ENCODE measurements around the gene HOXB2.

DNA sequence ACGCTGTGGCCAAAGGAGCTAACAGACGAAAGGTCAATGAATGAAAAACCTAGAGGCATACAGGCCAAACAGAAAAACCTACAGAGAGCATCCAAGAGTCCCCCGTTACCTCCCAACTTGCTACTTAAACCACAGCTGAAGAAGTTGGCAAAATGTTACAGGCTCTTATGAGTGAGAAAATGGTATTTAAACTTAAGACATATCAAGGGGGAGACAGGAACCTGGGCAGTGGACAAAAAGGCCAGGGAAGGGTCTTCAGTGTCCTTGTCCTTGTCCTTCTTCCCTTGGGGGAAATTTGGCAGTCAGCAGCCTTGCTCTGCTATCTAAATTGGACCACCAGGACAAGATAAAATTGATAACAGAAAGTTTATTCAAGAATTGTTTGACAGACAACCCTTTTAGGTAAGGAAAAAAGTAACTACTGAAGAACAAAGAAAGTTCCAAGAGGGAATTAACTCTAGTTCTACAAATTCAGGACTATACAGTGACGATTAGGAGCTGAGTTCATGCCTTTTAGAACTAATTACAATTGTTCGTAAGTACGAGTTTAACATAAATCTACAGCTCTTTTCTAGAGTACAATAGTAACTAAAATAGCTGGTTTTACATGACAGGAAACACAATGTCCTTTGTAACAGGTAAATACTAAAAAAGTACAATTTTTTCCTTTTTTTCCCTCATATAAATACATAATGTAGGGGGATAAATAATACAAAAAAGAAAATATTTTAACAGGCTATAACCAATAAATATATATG is 3.8 kb upstream of the HOXB2 start:
- TF ChIP-seq CTCF (IDR thresholded peaks at IDR 0.05): no peak
- TF ChIP-seq CBFB (CRISPR knock-in tag; IDR thresholded peaks at IDR 0.05; ENCODE audit: low read depth): no peak
- TF ChIP-seq ZNF232 (CRISPR knock-in tag; IDR thresholded peaks at IDR 0.05): no peak
- TF ChIP-seq, protein P1, sequence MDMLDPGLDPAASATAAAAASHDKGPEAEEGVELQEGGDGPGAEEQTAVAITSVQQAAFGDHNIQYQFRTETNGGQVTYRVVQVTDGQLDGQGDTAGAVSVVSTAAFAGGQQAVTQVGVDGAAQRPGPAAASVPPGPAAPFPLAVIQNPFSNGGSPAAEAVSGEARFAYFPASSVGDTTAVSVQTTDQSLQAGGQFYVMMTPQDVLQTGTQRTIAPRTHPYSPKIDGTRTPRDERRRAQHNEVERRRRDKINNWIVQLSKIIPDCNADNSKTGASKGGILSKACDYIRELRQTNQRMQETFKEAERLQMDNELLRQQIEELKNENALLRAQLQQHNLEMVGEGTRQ (CRISPR knock-in tag; IDR thresholded peaks at IDR 0.05): no peak
- no peak for TF ChIP-seq CREM (CRISPR knock-in tag; IDR thresholded peaks at IDR 0.05)
- TF ChIP-seq JUN (CRISPR knock-in tag; IDR thresholded peaks at IDR 0.05): no peak
- TF ChIP-seq MAX (CRISPR knock-in tag; IDR thresholded peaks at IDR 0.05): no peak
- no peak for TF ChIP-seq OVOL2 (CRISPR knock-in tag; IDR thresholded peaks at IDR 0.05; ENCODE audit: borderline replicate concordance)
- TF ChIP-seq ETV6 (CRISPR knock-in tag; IDR thresholded peaks at IDR 0.05): no peak
- TF ChIP-seq SMAD3 (CRISPR knock-in tag; IDR thresholded peaks at IDR 0.05; ENCODE audit: borderline replicate concordance): no peak
- TF ChIP-seq, protein P2, sequence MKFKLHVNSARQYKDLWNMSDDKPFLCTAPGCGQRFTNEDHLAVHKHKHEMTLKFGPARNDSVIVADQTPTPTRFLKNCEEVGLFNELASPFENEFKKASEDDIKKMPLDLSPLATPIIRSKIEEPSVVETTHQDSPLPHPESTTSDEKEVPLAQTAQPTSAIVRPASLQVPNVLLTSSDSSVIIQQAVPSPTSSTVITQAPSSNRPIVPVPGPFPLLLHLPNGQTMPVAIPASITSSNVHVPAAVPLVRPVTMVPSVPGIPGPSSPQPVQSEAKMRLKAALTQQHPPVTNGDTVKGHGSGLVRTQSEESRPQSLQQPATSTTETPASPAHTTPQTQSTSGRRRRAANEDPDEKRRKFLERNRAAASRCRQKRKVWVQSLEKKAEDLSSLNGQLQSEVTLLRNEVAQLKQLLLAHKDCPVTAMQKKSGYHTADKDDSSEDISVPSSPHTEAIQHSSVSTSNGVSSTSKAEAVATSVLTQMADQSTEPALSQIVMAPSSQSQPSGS (CRISPR knock-in tag; IDR thresholded peaks at IDR 0.05; ENCODE audit: borderline replicate concordance, low read depth): no peak
- TF ChIP-seq, protein P3, sequence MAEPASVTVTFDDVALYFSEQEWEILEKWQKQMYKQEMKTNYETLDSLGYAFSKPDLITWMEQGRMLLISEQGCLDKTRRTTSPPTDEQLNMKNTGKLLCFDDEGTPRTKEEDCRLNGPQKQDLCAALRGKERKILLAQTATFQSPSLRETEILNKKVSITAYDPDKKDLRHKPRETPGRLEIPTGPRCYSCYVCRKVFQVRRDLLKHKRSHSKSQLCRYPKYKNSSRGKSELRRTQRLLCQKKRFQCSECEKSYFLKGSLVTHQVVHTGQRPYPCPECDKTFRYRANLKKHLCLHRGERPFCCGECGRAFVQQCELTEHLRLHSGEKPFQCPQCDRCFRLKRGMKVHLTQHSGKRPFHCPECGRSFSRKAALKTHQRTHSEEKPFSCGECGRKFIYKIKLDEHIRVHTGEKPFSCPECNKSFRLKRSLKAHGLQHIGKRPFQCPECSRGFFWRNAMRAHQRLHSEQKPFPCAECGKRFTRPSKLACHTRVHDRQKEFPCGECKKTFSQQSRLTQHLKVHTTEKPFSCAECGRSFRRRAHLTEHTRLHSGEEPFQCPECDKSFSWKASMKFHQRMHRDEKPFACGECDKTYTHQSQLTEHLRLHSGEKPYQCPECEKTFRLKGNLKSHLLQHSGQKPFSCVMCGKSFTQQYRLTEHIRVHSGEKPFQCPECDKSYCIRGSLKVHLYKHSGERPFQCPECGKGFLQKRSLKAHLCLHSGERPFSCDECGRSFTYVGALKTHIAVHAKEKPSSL (CRISPR knock-in tag; conservative IDR thresholded peaks at IDR 0.05): no peak

Data from WTC11 (cell line).